ENCODE data around the gene SPRY4. TPM values are rescaled to one million over a fixed set of nuclear protein-coding genes. Genes with fewer than 3 reads are reported as not detected.

SPRY4 gene
- total RNA-seq, 2 experiments from 2014 or later = 0.79 to 1.5 TPM

DNA sequence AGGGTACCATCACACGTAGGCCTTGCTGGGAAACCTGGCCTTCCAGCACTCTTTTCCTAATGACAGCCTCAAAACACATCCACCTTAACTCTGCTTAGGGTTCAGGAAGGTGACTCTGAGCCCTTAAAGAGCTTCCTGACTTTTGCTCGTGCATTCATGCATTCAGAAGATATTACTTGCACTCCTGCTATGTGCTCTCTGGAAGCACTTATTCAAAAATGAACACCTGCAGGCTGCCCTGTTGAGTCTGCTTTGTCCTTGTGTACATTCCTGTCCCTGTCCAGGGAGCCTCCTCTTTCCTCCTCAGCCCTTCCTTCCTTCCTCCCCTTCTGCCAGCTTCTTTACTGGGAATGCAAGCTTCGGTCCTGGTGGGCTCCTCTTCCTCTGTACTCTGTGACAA, 61.5 kb downstream of the SPRY4 start:
- H3K27ac Mint-ChIP-seq = no peak overlapping the region
- ATAC-seq = no peak

DNA sequence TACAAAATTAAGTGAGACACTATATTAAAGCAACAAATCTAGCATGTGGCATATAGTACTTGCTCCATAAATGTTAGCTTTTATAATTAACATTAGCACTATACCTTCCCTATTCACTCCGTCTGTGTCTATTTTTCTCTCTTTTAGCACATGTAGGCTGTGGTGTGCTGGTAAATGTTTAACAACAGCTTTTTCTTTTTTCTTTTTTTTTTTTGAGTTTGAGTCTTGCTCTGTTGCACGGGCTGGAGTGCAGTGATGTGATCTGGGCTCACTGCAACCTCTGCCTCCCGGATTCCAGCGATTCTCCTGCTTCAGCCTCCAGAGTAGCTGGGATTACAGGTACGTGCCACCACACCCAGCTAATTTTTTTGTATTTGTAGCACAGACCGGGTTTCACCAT, 62.1 kb downstream of the SPRY4 start:
- H3K4me1 Mint-ChIP-seq (ENCODE audit: low read depth) = no peaks in the 10 kb centered on the region
- no peak for DNase-seq
- CTCF ChIA-PET = interaction anchor here (0.6 kb wide), 1 partner anchor 872 kb away, joined by 3 read pairs; no protein-coding TSS in a partner anchor

More for the DNA sequence above, 61.5 kb downstream of the SPRY4 start:
- Mint-ChIP-seq H3K4me1 (ENCODE audit: low read depth) (no peaks in the 10 kb centered on the region), H3K27me3 (ENCODE audit: low read depth) (peaks cover 12% of the 10 kb centered on the region), H3K4me3 (no peak overlapping the region), H3K9me3 (ENCODE audit: insufficient read depth) (no peaks in the 10 kb centered on the region), H3K36me3 (ENCODE audit: low read depth) (no peaks in the 10 kb centered on the region)
- ChIA-PET CTCF (no interaction called here), POLR2A (no interaction called here)
- DNase-seq = no peak

More for the DNA sequence above, 62.1 kb downstream of the SPRY4 start:
- Mint-ChIP-seq H3K27me3 (ENCODE audit: low read depth) (peaks cover 12% of the 10 kb centered on the region), H3K27ac (no peak overlapping the region), H3K4me3 (no peak overlapping the region), H3K9me3 (ENCODE audit: insufficient read depth) (no peaks in the 10 kb centered on the region), H3K36me3 (ENCODE audit: low read depth) (no peaks in the 10 kb centered on the region)
- no peak for ATAC-seq
- POLR2A ChIA-PET = no interaction called here

Other genes starting within 250 kb of the SPRY4 start
- gene NDFIP1, start 216.2 kb downstream of the SPRY4 start, total RNA-seq = 10 to 100 TPM; 47.2 TPM